HG03558 (cell line): ENCODE measurements around the gene CNPY1.

ENCODE experiments used
- ATAC-seq: cut with Tn5 transposase; IDR thresholded peaks from one replicate; pipeline ENCODE4 v1.9.1; 2021; ENCODE audit warnings: moderate number of reproducible peaks; ENCODE audit not compliant: unreplicated experiment; ENCODE audit errors: extremely low read depth

CNPY1 gene

GRCh38 chr7:155560196-155560885, 14.0 kb upstream of the CNPY1 start:
- ATAC-seq = no peak

GRCh38 chr7:155559519-155560108, 13.3 kb upstream of the CNPY1 start:
- ATAC-seq = no peak

GRCh38 chr7:155558961-155559360, 12.6 kb upstream of the CNPY1 start:
- ATAC-seq = no peak

GRCh38 chr7:155558351-155558750, 12.0 kb upstream of the CNPY1 start:
- no peak for ATAC-seq

- no peak for ATAC-seq
Measured at GRCh38 chr7:155557778-155558177, 11.4 kb upstream of the CNPY1 start.

GRCh38 chr7:155556763-155557162, 10.4 kb upstream of the CNPY1 start:
- ATAC-seq = no peak

- no peak for ATAC-seq
Measured at GRCh38 chr7:155555116-155555695, 8.8 kb upstream of the CNPY1 start.

GRCh38 chr7:155553871-155554270, 7.5 kb upstream of the CNPY1 start:
- no peak for ATAC-seq

- no peak for ATAC-seq
Measured at GRCh38 chr7:155551785-155552611, 5.6 kb upstream of the CNPY1 start.

GRCh38 chr7:155550916-155551315, 4.6 kb upstream of the CNPY1 start:
- no peak for ATAC-seq

- no peak for ATAC-seq
Measured at GRCh38 chr7:155549226-155549625, 2.9 kb upstream of the CNPY1 start.

GRCh38 chr7:155547161-155547791, 917 bp upstream of the CNPY1 start:
- ATAC-seq = no peak

- no peak for ATAC-seq
Measured at GRCh38 chr7:155545348-155545747, 1.0 kb downstream of the CNPY1 start.

GRCh38 chr7:155544485-155544884, 1.9 kb downstream of the CNPY1 start:
- no peak for ATAC-seq

- no peak for ATAC-seq
Measured at GRCh38 chr7:155543926-155544325, 2.4 kb downstream of the CNPY1 start.

GRCh38 chr7:155543011-155543876, 3.1 kb downstream of the CNPY1 start:
- no peak for ATAC-seq

GRCh38 chr7:155541986-155542675, 4.2 kb downstream of the CNPY1 start:
- ATAC-seq = no peak

GRCh38 chr7:155540553-155540952, 5.8 kb downstream of the CNPY1 start:
- ATAC-seq = no peak

- no peak for ATAC-seq
Measured at GRCh38 chr7:155538293-155538692, 8.1 kb downstream of the CNPY1 start.
